SK-N-SH treated with all-trans-retinoic acid at 6 μM for 48 hours (cell line): ENCODE measurements around the gene EDIL3.

Experiments
- ESRRG ChIP-seq: fragments of 250-450 bp; sonication (Bioruptor Pico); IDR thresholded peaks from 2 replicates; pipeline ENCODE4 v1.6.1; 2021; ENCODE audit warnings: mild to moderate bottlenecking
- PPARA ChIP-seq: fragments of 250-450 bp; sonication (Bioruptor Pico); IDR thresholded peaks from 2 replicates; pipeline ENCODE4 v1.5.0; 2020; ENCODE audit warnings: mild to moderate bottlenecking, borderline replicate concordance
- TCF4 ChIP-seq: fragments of 250-450 bp; sonication (Bioruptor Pico); IDR thresholded peaks from 2 replicates; pipeline ENCODE4 v1.8.0; 2021; ENCODE audit warnings: mild to moderate bottlenecking, moderate library complexity, borderline replicate concordance
- ZFP30 ChIP-seq: fragments of 450-650 bp; formaldehyde crosslinking; IDR thresholded peaks from 2 replicates; pipeline ENCODE4 v1.5.0; 2022; ENCODE audit warnings: mild to moderate bottlenecking, moderate library complexity
- TF ChIP-seq, protein P1 (sequence below): fragments of 250-450 bp; sonication (Bioruptor Pico); IDR thresholded peaks from 2 replicates; pipeline ENCODE4 v1.8.0; 2020; ENCODE audit warnings: mild to moderate bottlenecking, moderate library complexity, borderline replicate concordance
- TF ChIP-seq, protein P2 (sequence below): fragments of 250-450 bp; sonication (Bioruptor Pico); IDR thresholded peaks from 2 replicates; pipeline ENCODE4 v1.5.1; 2021; ENCODE audit warnings: mild to moderate bottlenecking, moderate library complexity

DNA sequence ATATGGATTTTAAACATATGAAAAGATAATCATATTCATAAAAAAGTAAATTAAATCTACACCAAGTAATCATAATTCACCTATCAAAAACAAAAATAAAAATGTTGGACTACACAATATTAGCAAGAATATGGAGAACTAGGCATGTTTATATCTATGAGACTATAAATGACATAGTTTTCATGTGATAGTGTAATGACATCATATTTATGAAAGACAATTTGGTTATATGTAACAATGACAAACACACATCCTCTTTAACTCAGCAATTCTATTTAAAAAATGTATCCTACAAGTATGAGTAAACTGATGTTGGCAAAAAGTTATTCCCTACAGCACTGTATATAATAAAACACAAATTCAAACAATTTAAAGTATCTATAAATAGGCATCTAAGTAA lies 312.3 kb downstream of the EDIL3 start:
- TF ChIP-seq, protein P1, sequence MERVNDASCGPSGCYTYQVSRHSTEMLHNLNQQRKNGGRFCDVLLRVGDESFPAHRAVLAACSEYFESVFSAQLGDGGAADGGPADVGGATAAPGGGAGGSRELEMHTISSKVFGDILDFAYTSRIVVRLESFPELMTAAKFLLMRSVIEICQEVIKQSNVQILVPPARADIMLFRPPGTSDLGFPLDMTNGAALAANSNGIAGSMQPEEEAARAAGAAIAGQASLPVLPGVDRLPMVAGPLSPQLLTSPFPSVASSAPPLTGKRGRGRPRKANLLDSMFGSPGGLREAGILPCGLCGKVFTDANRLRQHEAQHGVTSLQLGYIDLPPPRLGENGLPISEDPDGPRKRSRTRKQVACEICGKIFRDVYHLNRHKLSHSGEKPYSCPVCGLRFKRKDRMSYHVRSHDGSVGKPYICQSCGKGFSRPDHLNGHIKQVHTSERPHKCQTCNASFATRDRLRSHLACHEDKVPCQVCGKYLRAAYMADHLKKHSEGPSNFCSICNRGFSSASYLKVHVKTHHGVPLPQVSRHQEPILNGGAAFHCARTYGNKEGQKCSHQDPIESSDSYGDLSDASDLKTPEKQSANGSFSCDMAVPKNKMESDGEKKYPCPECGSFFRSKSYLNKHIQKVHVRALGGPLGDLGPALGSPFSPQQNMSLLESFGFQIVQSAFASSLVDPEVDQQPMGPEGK (CRISPR knock-in tag), result no peak
- TF ChIP-seq, protein P2, sequence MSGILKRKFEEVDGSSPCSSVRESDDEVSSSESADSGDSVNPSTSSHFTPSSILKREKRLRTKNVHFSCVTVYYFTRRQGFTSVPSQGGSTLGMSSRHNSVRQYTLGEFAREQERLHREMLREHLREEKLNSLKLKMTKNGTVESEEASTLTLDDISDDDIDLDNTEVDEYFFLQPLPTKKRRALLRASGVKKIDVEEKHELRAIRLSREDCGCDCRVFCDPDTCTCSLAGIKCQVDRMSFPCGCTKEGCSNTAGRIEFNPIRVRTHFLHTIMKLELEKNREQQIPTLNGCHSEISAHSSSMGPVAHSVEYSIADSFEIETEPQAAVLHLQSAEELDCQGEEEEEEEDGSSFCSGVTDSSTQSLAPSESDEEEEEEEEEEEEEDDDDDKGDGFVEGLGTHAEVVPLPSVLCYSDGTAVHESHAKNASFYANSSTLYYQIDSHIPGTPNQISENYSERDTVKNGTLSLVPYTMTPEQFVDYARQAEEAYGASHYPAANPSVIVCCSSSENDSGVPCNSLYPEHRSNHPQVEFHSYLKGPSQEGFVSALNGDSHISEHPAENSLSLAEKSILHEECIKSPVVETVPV (CRISPR knock-in tag), result no peak
- no peak for TF ChIP-seq ZFP30 (CRISPR knock-in tag)
- TF ChIP-seq ESRRG (CRISPR knock-in tag), result no peak
- TF ChIP-seq PPARA (CRISPR knock-in tag), result no peak
- no peak for TF ChIP-seq TCF4
